GM23338 (cell line): ENCODE measurements around the gene SMOC2. TPM values are rescaled to one million over a fixed set of nuclear protein-coding genes. Genes with fewer than 3 reads are reported as not detected.

Experiments
- ATAC-seq: fragments of 200-7000 bp; cut with Tn5 transposase; 3 replicates; pipeline ENCODE4 v1.9.1; 2020
- DNase-seq: peaks from one replicate; pipeline ENCODE4 v3.0.0-alpha.2; 2015; ENCODE audit warnings: low spot score
- H2AFZ ChIP-seq: fragments of 200-600 bp; sonication (generic); 2 replicates; pipeline ENCODE4 v1.8.0; 2016; ENCODE audit warnings: antibody characterized with exemption, mild to moderate bottlenecking, moderate library complexity
- H3F3A ChIP-seq: fragments of 200-600 bp; sonication (generic); replicated peaks from 2 replicates; pipeline ENCODE4 v1.8.0; 2017; ENCODE audit warnings: antibody characterized with exemption, mixed run types, low read depth
- H3K27ac ChIP-seq: fragments of 200-600 bp; sonication (generic); 2 replicates; pipeline ENCODE4 v1.6.1; 2016; ENCODE audit warnings: low read depth
- H3K27me3 ChIP-seq: fragments of 200-600 bp; sonication (generic); 2 replicates; pipeline ENCODE4 v1.8.0; 2016; ENCODE audit warnings: mild to moderate bottlenecking, mixed run types, moderate library complexity; ENCODE audit not compliant: insufficient read depth
- H3K36me3 ChIP-seq: fragments of 200-600 bp; sonication (generic); 2 replicates; pipeline ENCODE4 v1.8.0; 2016; ENCODE audit warnings: mild to moderate bottlenecking; ENCODE audit not compliant: insufficient read depth
- H3K4me1 ChIP-seq: fragments of 200-600 bp; sonication (generic); 2 replicates; pipeline ENCODE4 v1.8.0; 2016; ENCODE audit warnings: mild to moderate bottlenecking, moderate library complexity; ENCODE audit not compliant: insufficient read depth
- H3K4me2 ChIP-seq: fragments of 200-600 bp; sonication (generic); 2 replicates; pipeline ENCODE4 v1.7.1; 2017; ENCODE audit warnings: mixed run types
- H3K4me3 ChIP-seq: fragments of 200-600 bp; sonication (generic); 2 replicates; pipeline ENCODE4 v1.6.1; 2016; ENCODE audit warnings: mixed run types
- H3K79me2 ChIP-seq: fragments of 200-600 bp; sonication (generic); replicated peaks from 2 replicates; pipeline ENCODE4 v1.8.0; 2017; ENCODE audit warnings: mild to moderate bottlenecking; ENCODE audit not compliant: insufficient read depth
- H3K9me2 ChIP-seq: fragments of 200-600 bp; sonication (generic); 2 replicates; pipeline ENCODE4 v1.8.0; 2017; ENCODE audit not compliant: insufficient read depth
- H4K20me1 ChIP-seq: fragments of 200-600 bp; sonication (generic); replicated peaks from 2 replicates; pipeline ENCODE4 v1.8.0; 2017; ENCODE audit warnings: mild to moderate bottlenecking; ENCODE audit not compliant: insufficient read depth
- H3K27ac Mint-ChIP-seq: 2 replicates; pipeline ENCODE4 v1.8.0; 2020; ENCODE audit warnings: inconsistent platforms, mild to moderate bottlenecking, moderate library complexity, mixed read lengths
- H3K27me3 Mint-ChIP-seq: 3 replicates; pipeline ENCODE4 v1.8.0; 2022; ENCODE audit warnings: low read depth, mild to moderate bottlenecking, moderate library complexity, mixed read lengths, inconsistent platforms; ENCODE audit not compliant: insufficient read depth, poor library complexity
- H3K36me3 Mint-ChIP-seq: 3 replicates; pipeline ENCODE4 v1.8.0; 2021; ENCODE audit warnings: low read depth, mild to moderate bottlenecking, inconsistent platforms, moderate library complexity, mixed read lengths
- H3K4me1 Mint-ChIP-seq: 3 replicates; pipeline ENCODE4 v1.8.0; 2020; ENCODE audit warnings: mild to moderate bottlenecking, inconsistent platforms, mixed read lengths
- H3K4me3 Mint-ChIP-seq: 3 replicates; pipeline ENCODE4 v1.8.0; 2021; ENCODE audit warnings: moderate library complexity, mild to moderate bottlenecking, inconsistent platforms, mixed read lengths
- H3K9me3 Mint-ChIP-seq: 3 replicates; pipeline ENCODE4 v1.8.0; 2020; ENCODE audit warnings: moderate library complexity, mild to moderate bottlenecking, inconsistent platforms, mixed read lengths
- CREB1 ChIP-seq: fragments of 250-450 bp; sonication (Bioruptor Pico); IDR thresholded peaks from 2 replicates; pipeline ENCODE4 v1.5.0; 2020; ENCODE audit warnings: low read depth, mild to moderate bottlenecking, moderate library complexity
- EZH2 ChIP-seq: fragments of 200-600 bp; sonication (generic); IDR thresholded peaks from one replicate; pipeline ENCODE4 v1.8.0; 2017; ENCODE audit warnings: antibody characterized with exemption, mild to moderate bottlenecking, low read depth; ENCODE audit not compliant: unreplicated experiment
- EZH2phosphoT487 ChIP-seq: fragments of 200-600 bp; sonication (generic); IDR thresholded peaks from one replicate; pipeline ENCODE4 v1.8.1; 2018; ENCODE audit warnings: antibody characterized with exemption; ENCODE audit not compliant: unreplicated experiment
- JUNB ChIP-seq: IDR thresholded peaks from one replicate; pipeline ENCODE4 v1.6.1; 2016; ENCODE audit warnings: antibody characterized with exemption; ENCODE audit not compliant: unreplicated experiment
- NANOG ChIP-seq: IDR thresholded peaks from 2 replicates; pipeline ENCODE4 v1.6.1; 2016; ENCODE audit warnings: antibody characterized with exemption, borderline replicate concordance
- POLR2AphosphoS5 ChIP-seq: IDR thresholded peaks from 2 replicates; pipeline ENCODE4 v1.6.1; 2016; ENCODE audit warnings: antibody characterized with exemption, low read depth
- STAT1 ChIP-seq: IDR thresholded peaks from one replicate; pipeline ENCODE4 v1.6.1; 2016; ENCODE audit warnings: antibody characterized with exemption; ENCODE audit not compliant: unreplicated experiment
- ZNF114 ChIP-seq: fragments of 250-450 bp; sonication (Bioruptor Pico); IDR thresholded peaks from 2 replicates; pipeline ENCODE4 v1.5.0; 2020; ENCODE audit warnings: mild to moderate bottlenecking, moderate library complexity
- ZNF331 ChIP-seq: fragments of 250-450 bp; sonication (Bioruptor Pico); IDR thresholded peaks from 2 replicates; pipeline ENCODE4 v1.5.0; 2020; ENCODE audit warnings: low read depth, mild to moderate bottlenecking, moderate library complexity
- polyA plus RNA-seq: library from polyadenylated mRNA; unstranded; fragments of >200 nt; fragmentation: Nextera tagmentation; extraction: Ambion mirVana; gene quantifications from 2 replicates; pipeline ENCODE4 v1.2.1, GENCODE V29; 2016
- total RNA-seq: library from RNA; depleted of rRNA; stranded (reverse); fragments of >200 nt; shearing (Covaris generic); gene quantifications from 2 replicates; pipeline ENCODE4 v1.2.3, GENCODE V29; 2014
- TF ChIP-seq, protein P1 (sequence below): fragments of 250-450 bp; sonication (Bioruptor Pico); IDR thresholded peaks from 2 replicates; pipeline ENCODE4 v1.5.0; 2020; ENCODE audit warnings: mild to moderate bottlenecking, moderate library complexity

SMOC2 gene
- total and polyA plus RNA-seq, 2 experiments from 2014 or later, result 4.3 to 6.5 TPM

GRCh38 chr6:168433898-168434297 is 7.1 kb upstream of the SMOC2 start (continued):
- TF ChIP-seq EZH2 (no peak), POLR2AphosphoS5 (no peak), CREB1 (CRISPR knock-in tag) (no peak), JUNB (no peak)
- TF ChIP-seq, protein P1, sequence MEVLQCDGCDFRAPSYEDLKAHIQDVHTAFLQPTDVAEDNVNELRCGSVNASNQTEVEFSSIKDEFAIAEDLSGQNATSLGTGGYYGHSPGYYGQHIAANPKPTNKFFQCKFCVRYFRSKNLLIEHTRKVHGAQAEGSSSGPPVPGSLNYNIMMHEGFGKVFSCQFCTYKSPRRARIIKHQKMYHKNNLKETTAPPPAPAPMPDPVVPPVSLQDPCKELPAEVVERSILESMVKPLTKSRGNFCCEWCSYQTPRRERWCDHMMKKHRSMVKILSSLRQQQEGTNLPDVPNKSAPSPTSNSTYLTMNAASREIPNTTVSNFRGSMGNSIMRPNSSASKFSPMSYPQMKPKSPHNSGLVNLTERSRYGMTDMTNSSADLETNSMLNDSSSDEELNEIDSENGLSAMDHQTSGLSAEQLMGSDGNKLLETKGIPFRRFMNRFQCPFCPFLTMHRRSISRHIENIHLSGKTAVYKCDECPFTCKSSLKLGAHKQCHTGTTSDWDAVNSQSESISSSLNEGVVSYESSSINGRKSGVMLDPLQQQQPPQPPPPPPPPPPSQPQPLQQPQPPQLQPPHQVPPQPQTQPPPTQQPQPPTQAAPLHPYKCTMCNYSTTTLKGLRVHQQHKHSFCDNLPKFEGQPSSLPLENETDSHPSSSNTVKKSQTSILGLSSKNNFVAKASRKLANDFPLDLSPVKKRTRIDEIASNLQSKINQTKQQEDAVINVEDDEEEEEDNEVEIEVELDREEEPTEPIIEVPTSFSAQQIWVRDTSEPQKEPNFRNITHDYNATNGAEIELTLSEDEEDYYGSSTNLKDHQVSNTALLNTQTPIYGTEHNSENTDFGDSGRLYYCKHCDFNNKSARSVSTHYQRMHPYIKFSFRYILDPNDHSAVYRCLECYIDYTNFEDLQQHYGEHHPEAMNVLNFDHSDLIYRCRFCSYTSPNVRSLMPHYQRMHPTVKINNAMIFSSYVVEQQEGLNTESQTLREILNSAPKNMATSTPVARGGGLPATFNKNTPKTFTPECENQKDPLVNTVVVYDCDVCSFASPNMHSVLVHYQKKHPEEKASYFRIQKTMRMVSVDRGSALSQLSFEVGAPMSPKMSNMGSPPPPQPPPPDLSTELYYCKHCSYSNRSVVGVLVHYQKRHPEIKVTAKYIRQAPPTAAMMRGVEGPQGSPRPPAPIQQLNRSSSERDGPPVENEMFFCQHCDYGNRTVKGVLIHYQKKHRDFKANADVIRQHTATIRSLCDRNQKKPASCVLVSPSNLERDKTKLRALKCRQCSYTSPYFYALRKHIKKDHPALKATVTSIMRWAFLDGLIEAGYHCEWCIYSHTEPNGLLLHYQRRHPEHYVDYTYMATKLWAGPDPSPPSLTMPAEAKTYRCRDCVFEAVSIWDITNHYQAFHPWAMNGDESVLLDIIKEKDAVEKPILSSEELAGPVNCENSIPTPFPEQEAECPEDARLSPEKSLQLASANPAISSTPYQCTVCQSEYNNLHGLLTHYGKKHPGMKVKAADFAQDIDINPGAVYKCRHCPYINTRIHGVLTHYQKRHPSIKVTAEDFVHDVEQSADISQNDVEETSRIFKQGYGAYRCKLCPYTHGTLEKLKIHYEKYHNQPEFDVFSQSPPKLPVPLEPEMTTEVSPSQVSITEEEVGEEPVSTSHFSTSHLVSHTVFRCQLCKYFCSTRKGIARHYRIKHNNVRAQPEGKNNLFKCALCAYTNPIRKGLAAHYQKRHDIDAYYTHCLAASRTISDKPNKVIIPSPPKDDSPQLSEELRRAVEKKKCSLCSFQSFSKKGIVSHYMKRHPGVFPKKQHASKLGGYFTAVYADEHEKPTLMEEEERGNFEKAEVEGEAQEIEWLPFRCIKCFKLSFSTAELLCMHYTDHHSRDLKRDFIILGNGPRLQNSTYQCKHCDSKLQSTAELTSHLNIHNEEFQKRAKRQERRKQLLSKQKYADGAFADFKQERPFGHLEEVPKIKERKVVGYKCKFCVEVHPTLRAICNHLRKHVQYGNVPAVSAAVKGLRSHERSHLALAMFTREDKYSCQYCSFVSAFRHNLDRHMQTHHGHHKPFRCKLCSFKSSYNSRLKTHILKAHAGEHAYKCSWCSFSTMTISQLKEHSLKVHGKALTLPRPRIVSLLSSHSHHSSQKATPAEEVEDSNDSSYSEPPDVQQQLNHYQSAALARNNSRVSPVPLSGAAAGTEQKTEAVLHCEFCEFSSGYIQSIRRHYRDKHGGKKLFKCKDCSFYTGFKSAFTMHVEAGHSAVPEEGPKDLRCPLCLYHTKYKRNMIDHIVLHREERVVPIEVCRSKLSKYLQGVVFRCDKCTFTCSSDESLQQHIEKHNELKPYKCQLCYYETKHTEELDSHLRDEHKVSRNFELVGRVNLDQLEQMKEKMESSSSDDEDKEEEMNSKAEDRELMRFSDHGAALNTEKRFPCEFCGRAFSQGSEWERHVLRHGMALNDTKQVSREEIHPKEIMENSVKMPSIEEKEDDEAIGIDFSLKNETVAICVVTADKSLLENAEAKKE (CRISPR knock-in tag), result no peak

GRCh38 chr6:168434505-168434904 is 6.5 kb upstream of the SMOC2 start:
- peaks cover 23% of the 10 kb centered on the region for H3K4me1 Mint-ChIP-seq
- Histone ChIP-seq H3K27me3 (peaks cover 4% of the 10 kb centered on the region), H4K20me1 (no peaks in the 10 kb centered on the region), H2AFZ (no peak overlapping the region), H3K4me1 (peaks cover 18% of the 10 kb centered on the region), H3K27ac (no peak overlapping the region), H3K36me3 (no peaks in the 10 kb centered on the region), H3K79me2 (no peaks in the 10 kb centered on the region), H3K4me2 (no peak overlapping the region), H3F3A (no peaks in the 10 kb centered on the region), H3K9me2 (0 out of 2 replicates have a peak, but pooled peaks cover 5% of the 10 kb centered on the region), H3K4me3 (no peak overlapping the region)
- peaks cover 18% of the 10 kb centered on the region for H3K27me3 Mint-ChIP-seq
- H3K4me3 Mint-ChIP-seq, result no peak overlapping the region
- ATAC-seq, result no peak
- no peak overlapping the region for H3K27ac Mint-ChIP-seq
- no peaks in the 10 kb centered on the region; the same call in 1 of the 3 replicates for H3K9me3 Mint-ChIP-seq
- no peaks in the 10 kb centered on the region; the same call in 2 of the 3 replicates for H3K36me3 Mint-ChIP-seq
- DNase-seq, result no peak
- TF ChIP-seq ZNF114 (CRISPR knock-in tag) (no peak), NANOG (no peak), EZH2phosphoT487 (no peak), POLR2AphosphoS5 (no peak), ZNF331 (CRISPR knock-in tag) (no peak), EZH2 (no peak), CREB1 (CRISPR knock-in tag) (no peak), JUNB (no peak), STAT1 (no peak)
- TF ChIP-seq, protein P1 (CRISPR knock-in tag), result no peak
